H1 (cell line): ENCODE results near the gene CRTC2. TPM values are rescaled to one million over a fixed set of nuclear protein-coding genes. Genes with fewer than 3 reads are reported as not detected.

ENCODE experiments used
- CTCF ChIA-PET: fragments of 300-600 bp; sonication (Branson Sonifier 250); formaldehyde crosslinking; loops from one replicate; lab custom pipeline; 2021; ENCODE audit not compliant: partially characterized antibody; lab: Charles Lee
- POLR2A ChIA-PET: fragments of 300-600 bp; sonication (Branson Sonifier 250); formaldehyde crosslinking; loops from one replicate; lab custom pipeline; 2021; ENCODE audit warnings: inconsistent platforms; ENCODE audit not compliant: partially characterized antibody; lab: Charles Lee
- DNase-seq, 2 experiments: peaks; one replicate each; pipeline versions ENCODE4 v3.0.0 to v3.0.0-alpha.2; 2010 to 2022; ENCODE audit warnings: low spot score in 2 of 2, low read depth in 1 of 2, mixed read lengths in 1 of 2
- FAIRE-seq: peaks from 2 replicates; lab custom pipeline; 2011; peaks lifted over from hg19 to GRCh38; lab: Jason Lieb, UNC
- H2AFZ ChIP-seq: 2 replicates; pipeline ENCODE4 v1.8.1; 2012; ENCODE audit warnings: low read length, inconsistent platforms
- H2AK5ac ChIP-seq: 2 replicates; pipeline ENCODE4 v1.6.1; 2013; ENCODE audit warnings: low read depth, low read length
- H2BK120ac ChIP-seq: replicated peaks from 2 replicates; pipeline ENCODE3; 2013; ENCODE audit warnings: low read depth, low read length, inconsistent platforms
- H2BK12ac ChIP-seq: 2 replicates; pipeline ENCODE4 v1.6.1; 2013; ENCODE audit warnings: low read depth, low read length
- H2BK15ac ChIP-seq: 2 replicates; pipeline ENCODE4 v1.6.1; 2013; ENCODE audit warnings: low read length
- H2BK20ac ChIP-seq: 2 replicates; pipeline ENCODE4 v1.6.1; 2013; ENCODE audit warnings: low read length
- H2BK5ac ChIP-seq: 2 replicates; pipeline ENCODE4 v1.6.1; 2013; ENCODE audit warnings: low read depth, low read length
- H3K14ac ChIP-seq: 2 replicates; pipeline ENCODE4 v1.6.1; 2013; ENCODE audit warnings: inconsistent platforms; ENCODE audit not compliant: insufficient read length
- H3K18ac ChIP-seq: 2 replicates; pipeline ENCODE4 v1.6.1; 2013; ENCODE audit warnings: low read length; ENCODE audit errors: extremely low read depth
- H3K23ac ChIP-seq: 2 replicates; pipeline ENCODE4 v1.6.1; 2013; ENCODE audit warnings: inconsistent platforms; ENCODE audit not compliant: insufficient read length
- H3K23me2 ChIP-seq: 2 replicates; pipeline ENCODE4 v1.6.1; 2013; ENCODE audit warnings: low read depth, low read length
- H3K27ac ChIP-seq: 2 replicates; pipeline ENCODE4 v1.6.1; 2011; ENCODE audit warnings: low read depth, low read length, inconsistent platforms
- H3K27me3 ChIP-seq, 4 experiments: replicated peaks in 1 of 4; 1 replicate in 1 of 4; 2 replicates in 3 of 4; pipeline versions ENCODE4 v1.6.1 to v1.8.1; 2011 to 2013; ENCODE audit warnings: low read length in 3 of 4, mild to moderate bottlenecking in 3 of 4, inconsistent platforms in 2 of 4, mixed read lengths in 2 of 4, moderate library complexity in 1 of 4; ENCODE audit not compliant: control insufficient read depth in 3 of 4, insufficient read depth in 3 of 4; ENCODE audit errors: extremely low read depth in 1 of 4
- H3K36me3 ChIP-seq, 4 experiments: 2 replicates each; pipeline versions ENCODE4 v1.6.1 to v1.8.1; 2011 to 2013; ENCODE audit warnings: mild to moderate bottlenecking in 4 of 4, low read length in 3 of 4, moderate library complexity in 2 of 4, control low read depth in 1 of 4, inconsistent platforms in 1 of 4; ENCODE audit not compliant: insufficient read depth in 4 of 4, control insufficient read depth in 2 of 4
- H3K4ac ChIP-seq: replicated peaks from 2 replicates; pipeline ENCODE3; 2013; ENCODE audit warnings: low read length, low read depth, mixed read lengths, inconsistent platforms; ENCODE audit not compliant: insufficient read length
- H3K4me1 ChIP-seq, 4 experiments: replicated peaks in 1 of 4; 1 replicate in 1 of 4; 2 replicates in 3 of 4; pipeline versions ENCODE4 v1.6.1 to v1.8.1; 2011 to 2013; ENCODE audit warnings: low read length in 3 of 4, inconsistent platforms in 2 of 4, mixed read lengths in 1 of 4; ENCODE audit not compliant: insufficient read depth in 4 of 4, control insufficient read depth in 3 of 4
- H3K4me2 ChIP-seq, 2 experiments: 2 replicates each; pipeline versions ENCODE4 v1.6.1 to v1.8.1; 2011 to 2013; ENCODE audit warnings: low read depth in 2 of 2, low read length in 2 of 2, control low read depth in 1 of 2, inconsistent platforms in 1 of 2, mild to moderate bottlenecking in 1 of 2; ENCODE audit not compliant: insufficient read depth in 1 of 2
- H3K4me3 ChIP-seq, 4 experiments: fragments of 200-600, 300-600 bp in 1 of 4; sonication (generic), shearing (Covaris generic), sonication (Bioruptor Twin) in 1 of 4; 2 replicates each; pipeline versions ENCODE4 v1.5.1 to v1.8.1; 2011 to 2016; ENCODE audit warnings: low read length in 4 of 4, low read depth in 3 of 4, control low read depth in 2 of 4, inconsistent platforms in 2 of 4, mild to moderate bottlenecking in 2 of 4, mixed read lengths in 1 of 4, moderate library complexity in 1 of 4; ENCODE audit not compliant: insufficient read depth in 2 of 4; ENCODE audit errors: extremely low read depth in 1 of 4
- H3K56ac ChIP-seq: replicated peaks from 2 replicates; pipeline ENCODE3; 2013; ENCODE audit warnings: low read depth, mild to moderate bottlenecking, mixed read lengths, low read length, inconsistent platforms; ENCODE audit not compliant: insufficient read length
- H3K79me1 ChIP-seq: 2 replicates; pipeline ENCODE4 v1.6.1; 2013; ENCODE audit warnings: low read depth, low read length, control low read depth
- H3K79me2 ChIP-seq, 2 experiments: 2 replicates each; pipeline versions ENCODE4 v1.6.1 to v1.8.1; 2012 to 2013; ENCODE audit warnings: low read length in 2 of 2, mild to moderate bottlenecking in 2 of 2, inconsistent platforms in 1 of 2; ENCODE audit not compliant: insufficient read depth in 2 of 2, control insufficient read depth in 1 of 2
- H3K9ac ChIP-seq, 4 experiments: replicated peaks in 1 of 4; 1 replicate in 1 of 4; 2 replicates in 3 of 4; pipeline versions ENCODE4 v1.6.1 to v1.8.1; 2011 to 2013; ENCODE audit warnings: low read depth in 3 of 4, low read length in 3 of 4, control low read depth in 2 of 4, mild to moderate bottlenecking in 2 of 4, moderate library complexity in 2 of 4, inconsistent platforms in 1 of 4; ENCODE audit errors: extremely low read depth in 1 of 4
- H3K9me3 ChIP-seq, 2 experiments: 2 replicates each; pipeline versions ENCODE4 v1.6.1 to v1.8.1; 2012 to 2013; ENCODE audit warnings: mild to moderate bottlenecking in 2 of 2, moderate library complexity in 2 of 2, control low read depth in 1 of 2, inconsistent platforms in 1 of 2, low read depth in 1 of 2, low read length in 1 of 2, mixed read lengths in 1 of 2; ENCODE audit not compliant: insufficient read depth in 2 of 2
- H4K20me1 ChIP-seq, 2 experiments: replicated peaks in 1 of 2; 2 replicates each; pipeline versions ENCODE3 to v1.8.1; 2011 to 2013; ENCODE audit warnings: inconsistent platforms in 2 of 2, low read length in 2 of 2, mild to moderate bottlenecking in 1 of 2; ENCODE audit not compliant: insufficient read depth in 2 of 2, control insufficient read depth in 1 of 2
- H4K5ac ChIP-seq: 2 replicates; pipeline ENCODE4 v1.6.1; 2013; ENCODE audit warnings: low read length, low read depth, mixed read lengths, inconsistent platforms; ENCODE audit not compliant: insufficient read length
- H4K8ac ChIP-seq: 2 replicates; pipeline ENCODE4 v1.8.0; 2013; ENCODE audit warnings: mild to moderate bottlenecking, moderate library complexity, low read length, inconsistent platforms; ENCODE audit not compliant: insufficient read depth; ENCODE audit errors: extremely low read depth
- H4K91ac ChIP-seq: replicated peaks from 2 replicates; pipeline ENCODE3; 2013; ENCODE audit warnings: low read length, mixed read lengths, inconsistent platforms; ENCODE audit not compliant: insufficient read length
- CHD2 ChIP-seq: IDR thresholded peaks from 2 replicates; pipeline ENCODE4 v1.6.1; 2012; ENCODE audit warnings: low read length, improper control_type of control experiment
- FOSL1 ChIP-seq: IDR thresholded peaks from 2 replicates; pipeline ENCODE4 v1.6.1; 2011; ENCODE audit warnings: mild to moderate bottlenecking, low read depth, low read length, moderate library complexity; ENCODE audit not compliant: insufficient read depth
- HDAC2 ChIP-seq, 2 experiments: fragments of 300-600 bp in 1 of 2; sonication (generic) in 1 of 2; IDR thresholded peaks; 2 replicates each; pipeline ENCODE4 v1.6.1; 2011 to 2012; ENCODE audit warnings: low read depth in 2 of 2, low read length in 2 of 2, mild to moderate bottlenecking in 2 of 2, moderate library complexity in 2 of 2, borderline replicate concordance in 1 of 2, inconsistent platforms in 1 of 2
- JUND ChIP-seq: IDR thresholded peaks from 2 replicates; pipeline ENCODE4 v1.6.1; 2011; ENCODE audit warnings: mild to moderate bottlenecking, improper control_type of control experiment, low read length
- POLR2A ChIP-seq, 2 experiments: IDR thresholded peaks; 1 replicate in 1 of 2; 2 replicates in 1 of 2; pipeline ENCODE4 v1.6.1; 2011; ENCODE audit warnings: low read depth in 2 of 2, low read length in 2 of 2, mild to moderate bottlenecking in 2 of 2; ENCODE audit errors: control extremely low read depth in 1 of 2
- RXRA ChIP-seq: IDR thresholded peaks from 2 replicates; pipeline ENCODE4 v1.6.1; 2011; ENCODE audit warnings: low read depth, mild to moderate bottlenecking, low read length, moderate library complexity; ENCODE audit not compliant: insufficient read depth
- TBP ChIP-seq: IDR thresholded peaks from 2 replicates; pipeline ENCODE4 v1.6.1; 2011; ENCODE audit warnings: low read depth, low read length, improper control_type of control experiment
- WGBS, 2 experiments: shearing (Covaris generic) in 1 of 2; methylation state at CpG; one replicate each; pipeline versions ENCODE4 v1.1.6 to v1.1.7; 2013 to 2015; ENCODE audit warnings: low lambda C conversion rate in 2 of 2, mixed read lengths in 2 of 2, inconsistent platforms in 1 of 2, low coverage in 1 of 2, missing lambda C conversion rate in 1 of 2; ENCODE audit not compliant: insufficient replicate concordance in 2 of 2, insufficient coverage in 1 of 2, insufficient read length in 1 of 2; ENCODE audit errors: extremely low coverage in 1 of 2, missing lambda C conversion rate in 1 of 2; 5-methylcytosine and 5-hydroxymethylcytosine counted together
- polyA plus RNA-seq, 7 experiments: library from polyadenylated mRNA; depleted of rRNA in 3 of 7; stranded (reverse) in 5 of 7; unstranded in 2 of 7; fragments of >200 nt in 5 of 7; fragments of 200-250 nt in 2 of 7; gene quantifications; 1 replicate in 5 of 7; 2 replicates in 1 of 7; 4 replicates in 1 of 7; pipeline versions ENCODE4 v1.2.1 to v1.2.3, GENCODE V29; 2011 to 2013; ENCODE audit warnings: missing spikeins in 2 of 7, mixed read lengths in 2 of 7
- total RNA-seq: library from RNA; stranded (reverse); fragmentation: NEBNext Ultra II Directional; extraction: Animal tissue kit (Norgen Biotek cat#: 25700); gene quantifications from 2 replicates; pipeline ENCODE4 v1.2.1, GENCODE V29; 2021

The CRTC2 gene
- total and polyA plus RNA-seq, 2 of the 8 experiments (the other 6 are each of a cell fraction or from before 2014, with no cell fraction given), result 28.6 to 34.3 TPM

DNA sequence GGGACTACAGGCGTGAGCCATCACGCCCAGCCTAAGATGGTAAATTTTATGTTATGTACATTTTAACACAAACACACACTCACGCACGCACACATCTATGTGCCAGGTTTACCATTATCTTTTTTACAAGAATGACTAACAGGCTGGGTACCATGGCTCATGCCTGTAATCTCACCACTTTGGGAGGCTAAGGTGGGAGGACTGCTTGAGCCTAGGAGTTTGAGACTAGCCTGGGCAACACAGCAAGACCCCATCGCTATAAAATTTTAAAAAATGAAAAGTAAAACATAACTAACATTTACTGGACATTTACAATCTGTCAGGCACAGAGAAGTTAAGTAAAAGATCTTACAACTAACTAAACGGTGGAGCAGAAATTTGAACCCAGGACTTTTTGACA is 50.3 kb downstream of the CRTC2 start:
- Histone ChIP-seq H3K18ac (no peak overlapping the region), H4K91ac (no peak overlapping the region), H3K9ac (no peak overlapping the region), H3K23me2 (no peaks in the 10 kb centered on the region), H3K9me3 (no peaks in the 10 kb centered on the region), H3K56ac (no peak overlapping the region), H2AK5ac (no peak overlapping the region), H3K27me3 (no peaks in the 10 kb centered on the region), H2BK15ac (no peak overlapping the region), H3K4me1 (no peaks in the 10 kb centered on the region), H4K5ac (no peak overlapping the region), H4K8ac (no peak overlapping the region), H3K4me3 (no peak overlapping the region), H2BK5ac (no peak overlapping the region), H3K79me1 (no peaks in the 10 kb centered on the region; the same call in 1 of the 2 replicates), H2BK20ac (no peak overlapping the region), H2AFZ (no peak overlapping the region), H2BK12ac (no peak overlapping the region), H3K27ac (no peak overlapping the region), H3K4ac (no peak overlapping the region), H3K36me3 (peaks cover 0 to 6% (median 0%) of the 10 kb centered on the region in 4 experiments; a peak in 1 of 8 replicates), H3K23ac (no peak overlapping the region), H4K20me1 (peaks cover 1 to 8% of the 10 kb centered on the region in 2 experiments), H3K79me2 (peaks cover 6 to 97% of the 10 kb centered on the region in 2 experiments), H2BK120ac (no peak overlapping the region), H3K4me2 (no peak overlapping the region), H3K14ac (no peak overlapping the region)
- FAIRE-seq (no peak), DNase-seq (no peak)
- CTCF ChIA-PET, result interaction anchor here (0.6 kb wide), 2 partner anchors 15 to 85 kb away, joined by 3 to 4 read pairs; partner anchors contain the start of gene GATAD2B
- 94% methylated on average over 6 of the region's 6 CpGs; no CpG with 5 or more reads in 1 of the 2 experiments for WGBS, 2 experiments
- TF ChIP-seq FOSL1 (no peak), TBP (no peak), POLR2A (IDR thresholded peaks at IDR 0.05; ENCODE audit: control extremely low read depth in 1 of 2, low read depth in 2 of 2, low read length in 2 of 2) (no peak), RXRA (no peak), HDAC2 (IDR thresholded peaks at IDR 0.05; ENCODE audit: borderline replicate concordance in 1 of 2, low read depth in 2 of 2, low read length in 2 of 2) (no peak), JUND (no peak), CHD2 (no peak)
- POLR2A ChIA-PET, result interaction anchor here (0.7 to 0.9 kb wide), 3 partner anchors 8 to 58 kb away, joined by 3 read pairs; no protein-coding TSS in a partner anchor
